Left ventricle myocardium inferior (tissue), 1 donor: ENCODE results near the gene ERP29. TPM values are rescaled to one million over a fixed set of nuclear protein-coding genes. Genes with fewer than 3 reads are reported as not detected.
A peak's percentile ranks its signal among the peaks of the same experiment; 100 is the strongest.
"Not testable (repeated sequence)": the region's sequence is repeated elsewhere in the genome, so short reads cannot be mapped to it uniquely, and the experiment has no call there.

Source experiments
- DNase-seq: peaks from one replicate; pipeline ENCODE4 v3.0.0-alpha.2; 2020
- H3K27ac ChIP-seq: fragments of 200-600 bp; replicated peaks from 2 replicates; pipeline ENCODE4 v1.8.0; 2021
- H3K27me3 ChIP-seq: fragments of 200-600 bp; 2 replicates; pipeline ENCODE4 v1.8.0; 2021; ENCODE audit warnings: low read depth
- H3K36me3 ChIP-seq: fragments of 200-600 bp; 2 replicates; pipeline ENCODE4 v1.8.0; 2021
- H3K4me1 ChIP-seq: fragments of 200-600 bp; 2 replicates; pipeline ENCODE4 v1.8.0; 2021
- H3K4me3 ChIP-seq: fragments of 200-600 bp; 2 replicates; pipeline ENCODE4 v1.8.0; 2021; ENCODE audit warnings: mild to moderate bottlenecking, moderate library complexity
- H3K9me3 ChIP-seq: fragments of 200-600 bp; replicated peaks from 2 replicates; pipeline ENCODE4 v1.8.0; 2021
- intact Hi-C: fragments of 100-400 bp; cut with micrococcal nuclease; formaldehyde crosslinking; loops from one replicate; pipeline ENCODE4 v1.11.0; 2022
- total RNA-seq: library from RNA; stranded (reverse); fragmentation: NEBNext Ultra II Directional; extraction: Animal tissue kit (Norgen Biotek cat#: 25700); gene quantifications from one replicate; pipeline ENCODE4 v1.2.1, GENCODE V29; 2021
- TF ChIP-seq, protein P1 (sequence below): fragments of 200-600 bp; IDR thresholded peaks from 2 replicates; pipeline ENCODE4 v1.8.0; 2021; ENCODE audit warnings: antibody characterized with exemption, mild to moderate bottlenecking, borderline replicate concordance
- donor health status: DM: no; HTN: yes; CAD: no; lungs with severe emphysema.

The ERP29 gene
- total RNA-seq, 1 donor from 2014 or later: 49.3 TPM

DNA sequence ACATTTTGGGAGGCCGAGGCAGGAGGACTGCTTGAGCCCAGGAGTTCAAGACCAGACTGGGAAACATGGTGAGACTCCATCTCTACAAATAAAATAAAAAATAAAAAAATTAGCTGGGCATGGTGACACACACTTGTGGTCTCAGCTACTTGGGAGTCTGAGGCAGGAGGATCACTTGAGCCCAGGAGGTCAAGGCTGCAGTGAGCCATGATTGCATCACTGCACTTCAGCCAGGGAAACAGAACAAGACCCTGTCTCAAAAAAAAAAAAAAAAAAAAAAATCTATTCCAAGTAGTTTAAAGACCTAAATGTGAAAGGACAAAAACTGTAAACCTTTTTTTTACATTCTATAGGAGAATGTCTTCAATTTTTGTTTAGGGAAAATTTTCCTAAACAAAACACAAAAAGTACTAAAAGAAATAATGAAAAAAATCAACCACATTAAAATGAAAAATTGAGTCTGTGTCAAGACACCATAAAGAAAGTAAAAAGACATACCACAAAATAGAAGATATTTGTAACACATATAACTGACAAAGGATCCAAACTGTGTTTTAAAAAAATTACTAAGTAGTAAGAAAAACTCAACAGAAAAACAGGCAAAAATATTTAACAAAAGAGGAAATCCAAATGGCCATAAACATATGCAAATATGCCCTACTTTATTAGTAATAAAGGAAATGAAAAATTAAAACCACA, 17.3 kb upstream of the ERP29 start:
- Histone ChIP-seq H3K27ac (no peak overlapping the region), H3K27me3 (no peaks in the 10 kb centered on the region), H3K9me3 (no peaks in the 10 kb centered on the region), H3K36me3 (peaks cover 3% of the 10 kb centered on the region), H3K4me1 (peaks cover 57% of the 10 kb centered on the region), H3K4me3 (no peak overlapping the region)
- intact Hi-C loops: no loop called here
- TF ChIP-seq, protein P1, sequence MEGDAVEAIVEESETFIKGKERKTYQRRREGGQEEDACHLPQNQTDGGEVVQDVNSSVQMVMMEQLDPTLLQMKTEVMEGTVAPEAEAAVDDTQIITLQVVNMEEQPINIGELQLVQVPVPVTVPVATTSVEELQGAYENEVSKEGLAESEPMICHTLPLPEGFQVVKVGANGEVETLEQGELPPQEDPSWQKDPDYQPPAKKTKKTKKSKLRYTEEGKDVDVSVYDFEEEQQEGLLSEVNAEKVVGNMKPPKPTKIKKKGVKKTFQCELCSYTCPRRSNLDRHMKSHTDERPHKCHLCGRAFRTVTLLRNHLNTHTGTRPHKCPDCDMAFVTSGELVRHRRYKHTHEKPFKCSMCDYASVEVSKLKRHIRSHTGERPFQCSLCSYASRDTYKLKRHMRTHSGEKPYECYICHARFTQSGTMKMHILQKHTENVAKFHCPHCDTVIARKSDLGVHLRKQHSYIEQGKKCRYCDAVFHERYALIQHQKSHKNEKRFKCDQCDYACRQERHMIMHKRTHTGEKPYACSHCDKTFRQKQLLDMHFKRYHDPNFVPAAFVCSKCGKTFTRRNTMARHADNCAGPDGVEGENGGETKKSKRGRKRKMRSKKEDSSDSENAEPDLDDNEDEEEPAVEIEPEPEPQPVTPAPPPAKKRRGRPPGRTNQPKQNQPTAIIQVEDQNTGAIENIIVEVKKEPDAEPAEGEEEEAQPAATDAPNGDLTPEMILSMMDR: no peak
- DNase-seq: no peak

- TF ChIP-seq, protein P1: no peak
Measured at GRCh38 chr12:111997300-111997699, 15.9 kb upstream of the ERP29 start.

GRCh38 chr12:111998015-111998414, 15.2 kb upstream of the ERP29 start:
- H3K4me3 ChIP-seq: no peak overlapping the region
- no peak for DNase-seq
- TF ChIP-seq, protein P1: no peak
- intact Hi-C loops: no loop called here
- no peaks in the 10 kb centered on the region for H3K9me3 ChIP-seq
- H3K36me3 ChIP-seq: peaks cover 10% of the 10 kb centered on the region
- H3K27ac ChIP-seq: peak overlapping the region; percentile 45
- H3K27me3 ChIP-seq: no peaks in the 10 kb centered on the region
- peaks cover 73% of the 10 kb centered on the region for H3K4me1 ChIP-seq

More at GRCh38 chr12:111997300-111997699, 15.9 kb upstream of the ERP29 start:
- Histone ChIP-seq H3K27ac (peak overlapping the region; percentile 45), H3K27me3 (no peaks in the 10 kb centered on the region), H3K9me3 (no peaks in the 10 kb centered on the region), H3K36me3 (peaks cover 8% of the 10 kb centered on the region), H3K4me1 (peaks cover 70% of the 10 kb centered on the region), H3K4me3 (no peak overlapping the region)
- DNase-seq: no peak
- intact Hi-C loops: no loop called here

- H3K27ac ChIP-seq, intact Hi-C loops, H3K27me3 ChIP-seq, H3K4me3 ChIP-seq, H3K36me3 ChIP-seq, H3K9me3 ChIP-seq, DNase-seq: not testable (repeated sequence)
- peaks cover 70% of the 10 kb centered on the region for H3K4me1 ChIP-seq
Measured at GRCh38 chr12:111999129-111999528, 14.1 kb upstream of the ERP29 start.

- Histone ChIP-seq H3K9me3 (no peaks in the 10 kb centered on the region), H3K27ac (no peak overlapping the region), H3K4me3 (no peak overlapping the region), H3K36me3 (peaks cover 10% of the 10 kb centered on the region), H3K4me1 (peaks cover 58% of the 10 kb centered on the region), H3K27me3 (no peaks in the 10 kb centered on the region)
- no peak for DNase-seq
- intact Hi-C loops: no loop called here
- TF ChIP-seq, protein P1: peak; percentile 9
Measured at GRCh38 chr12:112000820-112001219, 12.4 kb upstream of the ERP29 start.

- no peak for DNase-seq
- H3K27ac ChIP-seq: no peak overlapping the region
- H3K9me3 ChIP-seq: no peaks in the 10 kb centered on the region
- intact Hi-C loops: no loop called here
- H3K36me3 ChIP-seq: peaks cover 10% of the 10 kb centered on the region
- TF ChIP-seq, protein P1: no peak
- H3K4me1 ChIP-seq: peaks cover 55% of the 10 kb centered on the region
- no peak overlapping the region for H3K4me3 ChIP-seq
- H3K27me3 ChIP-seq: no peaks in the 10 kb centered on the region
Measured at GRCh38 chr12:112001576-112001975, 11.7 kb upstream of the ERP29 start.
